Mucosa of gallbladder (tissue), 1 donor: ENCODE measurements around the gene CROCC2. TPM values are rescaled to one million over a fixed set of nuclear protein-coding genes. Genes with fewer than 3 reads are reported as not detected.

ENCODE experiments used
- DNase-seq: peaks from one replicate; pipeline ENCODE4 v3.0.0-alpha.2; 2020; ENCODE audit warnings: low spot score
- total RNA-seq: library from RNA; stranded (reverse); gene quantifications from one replicate; pipeline ENCODE4 v1.2.1, GENCODE V29; 2021
- donor health status: DM: no; HTN: no; CAD: no.

CROCC2 gene
- 0.09 TPM for total RNA-seq

DNA sequence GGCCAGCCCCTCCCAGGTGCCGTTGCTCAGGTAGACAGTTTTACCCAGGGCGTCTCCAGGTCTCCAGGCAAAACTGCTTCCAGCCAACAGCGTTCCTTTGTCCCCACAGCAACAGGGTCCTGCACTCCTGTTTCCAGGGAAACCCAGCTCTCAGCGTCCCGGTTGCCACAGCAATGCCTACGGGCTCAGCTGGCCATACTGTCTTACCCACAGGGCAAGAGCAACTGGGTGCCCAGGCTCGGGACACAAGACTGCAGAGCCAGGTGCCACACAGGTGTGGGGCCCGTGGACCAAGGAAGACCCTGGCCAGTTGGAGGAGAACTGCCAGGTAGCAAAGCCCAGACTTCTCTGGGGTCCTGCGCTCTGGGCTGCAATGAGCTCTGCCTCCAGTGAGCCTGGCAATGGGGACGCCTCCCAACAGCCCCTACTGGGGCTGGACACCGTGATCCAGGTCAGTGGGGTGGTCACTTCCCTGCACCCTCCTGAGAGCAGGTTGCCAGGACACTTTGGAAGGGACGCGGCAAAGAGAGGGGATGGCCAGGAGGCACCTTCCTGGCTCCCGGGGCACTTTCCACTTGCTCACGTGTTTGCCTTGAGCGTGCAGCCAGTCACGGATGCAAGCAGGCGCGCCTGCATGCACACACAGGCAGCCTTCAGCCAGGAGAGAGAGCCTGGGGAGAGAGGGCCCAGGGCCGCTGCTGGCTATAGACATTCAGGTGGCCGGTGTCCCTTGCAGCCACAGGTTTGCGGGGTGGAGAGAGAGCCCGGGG, at the start of gene CROCC2:
CROCC2 (plus strand) TSS at position 196 of the 770 bp plus-strand sequence; CDS start at position 374, 178 bp downstream.
- DNase-seq = no peak

DNA sequence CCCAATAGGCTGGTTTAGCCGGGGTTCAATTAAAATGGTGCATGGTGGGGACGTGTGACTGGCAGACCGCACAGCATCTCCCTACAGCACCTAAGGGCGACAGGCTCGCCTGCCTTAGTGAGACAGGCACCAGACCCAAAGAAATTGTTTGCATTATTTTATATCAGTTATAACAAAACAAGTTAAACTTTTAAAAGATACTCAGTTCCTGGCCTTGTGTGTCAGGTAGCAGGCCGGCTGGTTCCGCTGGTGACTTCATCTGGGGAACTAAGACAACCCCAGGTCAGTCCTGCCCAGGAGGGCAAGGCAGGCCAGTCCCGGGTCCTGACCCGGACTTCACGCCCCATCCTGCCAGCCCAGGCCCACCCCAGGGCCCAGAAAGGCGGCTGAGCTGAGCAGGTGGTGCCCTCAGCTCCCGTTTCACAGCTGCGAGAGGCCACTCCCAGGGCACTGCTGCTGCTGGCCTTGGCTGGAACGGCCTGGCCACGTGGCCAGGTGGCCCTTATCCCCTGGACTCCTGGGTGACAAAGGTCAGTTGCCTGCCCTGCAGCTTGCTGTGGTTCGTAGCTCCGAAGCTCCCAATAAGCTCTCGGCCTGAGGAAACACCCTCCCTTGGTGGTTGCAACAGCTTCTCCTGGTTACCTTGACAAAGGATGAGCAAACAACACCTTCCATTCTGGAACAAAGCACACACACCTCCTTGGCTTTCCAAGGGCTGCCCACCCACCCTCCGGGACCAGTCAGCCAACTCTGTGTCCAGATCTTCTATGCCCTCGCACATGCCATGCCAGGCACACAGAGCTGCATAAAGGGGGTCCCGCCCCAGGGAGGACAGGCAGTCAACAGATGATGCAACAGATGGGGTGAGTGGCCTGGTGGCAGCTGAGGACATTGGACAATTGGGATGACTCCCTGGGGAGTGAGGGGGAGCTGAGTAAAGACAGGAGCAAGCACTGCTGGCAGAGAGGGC, 48.8 kb upstream of the CROCC2 start:
- no peak for DNase-seq

DNA sequence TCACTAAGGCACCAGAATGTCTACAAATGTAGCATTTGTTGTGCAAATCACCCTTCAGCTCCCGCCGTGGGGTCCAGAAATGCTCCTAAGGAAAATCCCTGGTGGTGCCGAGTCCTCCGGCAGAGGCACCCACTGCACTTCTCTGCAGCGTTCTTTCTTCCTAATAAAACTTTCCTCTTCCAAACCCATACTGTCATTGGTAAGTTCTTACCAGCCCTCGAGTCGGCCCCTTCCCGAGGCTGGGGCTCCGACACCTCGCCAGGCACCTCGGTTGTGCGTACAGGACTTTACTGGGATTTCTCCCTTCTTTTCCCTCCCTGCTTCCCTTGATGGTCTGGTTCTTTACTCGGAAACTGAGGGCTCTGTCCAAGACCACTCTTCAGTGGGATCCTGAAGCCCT, 47.8 kb upstream of the CROCC2 start:
- DNase-seq = no peak

DNA sequence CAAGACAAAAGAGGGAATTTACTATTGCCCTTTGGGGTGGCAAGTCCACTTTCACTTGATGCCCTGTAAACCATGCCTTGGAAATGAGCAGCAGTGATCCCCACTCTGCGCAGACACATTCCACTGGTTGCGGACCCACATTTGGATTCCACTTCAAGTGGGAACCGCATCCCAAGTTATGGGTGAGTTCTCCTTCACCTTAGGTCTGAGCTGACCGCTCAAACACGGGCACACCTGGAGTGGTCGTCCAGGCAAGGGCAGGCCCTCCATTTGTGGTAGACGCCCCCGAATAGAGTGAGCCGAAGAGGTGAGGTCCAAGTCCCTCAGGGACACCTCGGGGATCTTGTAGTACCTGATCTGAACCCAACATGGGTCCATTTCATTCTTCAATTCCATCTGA, 47.3 kb upstream of the CROCC2 start:
- DNase-seq = no peak

DNA sequence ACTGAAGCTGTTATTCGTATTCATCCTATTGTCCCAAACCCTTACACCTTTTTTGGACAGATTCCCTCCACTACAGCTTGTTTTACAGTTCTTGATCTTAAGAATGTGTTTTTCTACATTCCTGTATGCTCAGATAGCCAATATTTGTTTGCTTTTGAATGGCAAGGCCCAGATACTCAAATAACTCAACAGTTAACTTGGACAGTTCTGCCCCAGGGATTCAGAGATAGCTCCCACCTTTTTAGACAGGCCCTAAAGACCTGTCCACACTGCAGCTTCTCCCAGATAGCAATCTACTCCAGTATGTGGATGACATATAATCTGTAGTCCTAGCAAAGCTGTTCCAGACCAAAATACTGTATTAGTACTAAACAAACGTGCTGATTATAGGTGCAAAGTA, 44.6 kb upstream of the CROCC2 start:
- DNase-seq = no peak

DNA sequence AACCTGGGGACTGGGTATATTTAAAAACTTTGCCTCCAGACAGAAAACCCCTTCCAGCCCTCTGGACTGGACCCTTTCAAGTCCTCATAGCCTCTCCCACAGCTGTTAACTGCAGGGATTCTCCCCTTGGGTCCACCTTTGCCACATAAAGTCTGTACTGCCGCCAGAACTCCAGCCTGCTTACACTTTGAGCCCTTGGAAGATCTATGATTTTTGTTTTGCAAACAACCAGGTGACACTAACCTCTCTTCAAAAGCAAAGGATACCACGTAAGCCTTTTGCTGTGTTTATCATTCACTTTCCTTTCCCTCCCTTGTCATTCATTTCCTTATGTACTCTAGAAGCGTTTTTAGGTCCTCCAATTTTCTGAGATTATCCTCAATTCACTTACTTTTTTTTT, 41.7 kb upstream of the CROCC2 start:
- DNase-seq = no peak

DNA sequence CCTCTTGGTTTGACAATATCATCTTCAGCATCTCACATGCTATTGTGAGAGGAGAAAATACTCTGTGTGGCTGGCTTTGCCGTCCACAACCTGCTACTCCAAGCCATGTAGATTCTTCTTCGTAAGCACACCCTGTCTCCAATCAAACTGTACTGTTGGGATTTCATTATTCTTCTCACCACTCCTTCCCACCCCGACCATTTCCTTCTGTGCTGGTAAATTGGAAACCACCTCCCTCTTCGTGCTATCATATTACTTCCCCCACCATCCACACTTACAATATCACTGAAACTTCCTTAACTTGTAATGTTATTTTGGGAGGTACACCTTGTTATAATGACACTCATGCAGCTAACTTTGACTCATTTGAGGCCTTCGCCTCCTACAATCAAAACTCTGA, 40.7 kb upstream of the CROCC2 start:
- DNase-seq = no peak

DNA sequence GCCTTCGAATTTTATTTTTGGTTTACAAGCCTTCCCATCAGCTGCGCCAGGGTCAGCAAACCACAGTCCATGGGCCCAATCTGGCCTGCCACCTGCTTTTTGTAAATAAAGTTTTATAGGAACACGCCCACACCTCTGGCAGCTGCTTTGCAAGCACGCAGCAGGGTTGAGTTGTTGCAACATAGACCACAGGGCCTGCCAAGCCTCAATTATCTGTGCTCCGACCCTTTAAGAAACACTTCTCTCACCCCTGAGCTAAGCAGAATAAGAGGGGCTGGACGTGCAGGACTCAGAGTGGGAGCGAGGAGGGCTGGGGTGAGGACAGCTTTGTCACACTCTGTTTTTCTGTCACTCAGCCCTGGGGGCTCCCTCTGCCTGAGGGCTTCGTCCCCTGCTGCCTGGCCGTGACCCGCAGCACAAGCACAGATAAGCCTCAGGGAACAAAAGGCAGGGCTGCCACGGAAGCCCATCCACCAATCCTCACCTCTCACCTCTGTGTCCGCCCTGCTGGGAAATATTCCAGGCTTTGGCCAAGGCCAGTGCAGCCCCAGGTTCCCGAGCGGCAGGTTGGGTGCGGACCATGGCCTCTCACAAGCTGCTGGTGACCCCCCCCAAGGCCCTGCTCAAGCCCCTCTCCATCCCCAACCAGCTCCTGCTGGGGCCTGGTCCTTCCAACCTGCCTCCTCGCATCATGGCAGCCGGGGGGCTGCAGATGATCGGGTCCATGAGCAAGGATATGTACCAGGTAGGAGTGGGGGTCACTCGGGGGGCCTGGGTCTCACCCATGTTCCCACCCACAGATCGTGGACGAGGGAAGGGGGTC, 37.6 kb upstream of the CROCC2 start, which contains the start of gene AGXT:
AGXT (plus strand) TSS at position 539 of the 823 bp plus-strand sequence; CDS start at position 581, 42 bp downstream.
- DNase-seq = no peak

DNA sequence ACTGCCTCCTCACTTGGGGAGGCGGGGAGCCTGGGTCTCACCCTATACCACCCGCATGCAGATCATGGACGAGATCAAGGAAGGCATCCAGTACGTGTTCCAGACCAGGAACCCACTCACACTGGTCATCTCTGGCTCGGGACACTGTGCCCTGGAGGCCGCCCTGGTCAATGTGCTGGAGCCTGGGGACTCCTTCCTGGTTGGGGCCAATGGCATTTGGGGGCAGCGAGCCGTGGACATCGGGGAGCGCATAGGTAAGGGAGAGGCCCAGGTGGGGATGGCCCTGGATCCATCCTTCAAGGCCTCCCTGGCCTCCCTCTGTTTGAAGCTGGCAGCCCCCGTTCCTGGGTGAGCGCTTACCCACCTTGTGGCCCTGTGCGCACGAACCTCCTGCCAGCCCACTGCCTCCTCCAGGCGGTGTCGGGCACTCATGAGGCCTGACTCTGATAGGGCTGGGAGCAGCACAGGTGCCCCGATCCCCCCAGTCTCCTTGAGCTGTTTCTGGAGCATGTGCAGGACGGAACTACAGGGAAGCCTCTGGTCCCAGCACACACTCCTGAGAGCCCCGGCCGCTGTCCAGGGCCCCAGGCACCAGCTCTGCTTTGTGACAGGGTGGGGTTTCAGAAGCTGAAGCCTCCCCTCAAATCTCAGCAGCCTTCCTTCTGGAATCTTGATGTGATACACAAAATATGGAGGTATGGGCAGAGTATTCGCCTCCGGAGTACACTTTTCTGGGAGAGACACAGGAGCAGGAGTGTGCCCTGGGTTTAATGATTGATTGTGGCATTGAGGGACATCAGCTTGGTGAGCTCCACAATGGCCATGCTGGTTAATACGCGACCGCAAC, 36.8 kb upstream of the CROCC2 start:
- no peak for DNase-seq

DNA sequence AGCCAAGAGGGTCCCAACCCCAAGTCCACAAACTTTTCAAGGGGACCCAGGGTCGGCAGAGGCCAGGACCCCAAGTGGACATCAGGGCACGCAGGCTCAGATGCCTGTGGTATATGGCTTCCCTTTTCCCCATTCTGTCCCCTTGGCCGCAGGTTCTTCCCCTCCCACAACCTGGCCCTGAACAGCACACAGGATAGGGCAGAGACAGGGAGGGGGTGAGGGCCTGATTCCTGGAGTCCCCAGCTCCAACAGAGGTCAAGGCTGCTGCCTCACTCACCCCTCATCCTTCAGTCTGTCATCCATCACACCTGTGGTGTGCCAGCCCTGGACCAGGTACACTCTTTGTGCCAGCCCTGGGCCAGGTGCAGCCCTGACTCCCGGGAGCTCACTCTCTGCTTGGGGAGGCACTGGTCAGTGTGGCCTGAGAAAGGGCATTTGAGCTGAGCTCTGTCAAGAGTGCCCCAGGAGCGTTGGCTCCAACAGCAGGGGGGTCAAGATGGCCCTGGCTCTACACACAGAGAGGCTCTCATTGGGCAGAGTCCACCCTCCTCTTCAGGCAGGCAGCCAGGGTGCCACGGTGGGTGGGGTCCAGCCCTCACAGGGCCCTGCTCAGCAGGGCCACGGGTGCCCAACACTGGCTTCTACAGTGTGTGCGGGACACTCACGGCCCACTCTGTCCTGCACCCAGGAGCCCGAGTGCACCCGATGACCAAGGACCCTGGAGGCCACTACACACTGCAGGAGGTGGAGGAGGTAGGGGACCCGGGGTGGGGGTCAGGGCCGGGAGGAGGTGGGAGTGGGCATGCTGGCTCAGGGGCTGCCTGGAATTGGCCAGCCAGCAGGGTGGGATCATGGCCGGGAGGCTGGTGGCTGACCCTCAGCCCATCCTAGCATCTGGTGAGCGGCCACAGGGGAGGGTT, 35.9 kb upstream of the CROCC2 start:
- no peak for DNase-seq

DNA sequence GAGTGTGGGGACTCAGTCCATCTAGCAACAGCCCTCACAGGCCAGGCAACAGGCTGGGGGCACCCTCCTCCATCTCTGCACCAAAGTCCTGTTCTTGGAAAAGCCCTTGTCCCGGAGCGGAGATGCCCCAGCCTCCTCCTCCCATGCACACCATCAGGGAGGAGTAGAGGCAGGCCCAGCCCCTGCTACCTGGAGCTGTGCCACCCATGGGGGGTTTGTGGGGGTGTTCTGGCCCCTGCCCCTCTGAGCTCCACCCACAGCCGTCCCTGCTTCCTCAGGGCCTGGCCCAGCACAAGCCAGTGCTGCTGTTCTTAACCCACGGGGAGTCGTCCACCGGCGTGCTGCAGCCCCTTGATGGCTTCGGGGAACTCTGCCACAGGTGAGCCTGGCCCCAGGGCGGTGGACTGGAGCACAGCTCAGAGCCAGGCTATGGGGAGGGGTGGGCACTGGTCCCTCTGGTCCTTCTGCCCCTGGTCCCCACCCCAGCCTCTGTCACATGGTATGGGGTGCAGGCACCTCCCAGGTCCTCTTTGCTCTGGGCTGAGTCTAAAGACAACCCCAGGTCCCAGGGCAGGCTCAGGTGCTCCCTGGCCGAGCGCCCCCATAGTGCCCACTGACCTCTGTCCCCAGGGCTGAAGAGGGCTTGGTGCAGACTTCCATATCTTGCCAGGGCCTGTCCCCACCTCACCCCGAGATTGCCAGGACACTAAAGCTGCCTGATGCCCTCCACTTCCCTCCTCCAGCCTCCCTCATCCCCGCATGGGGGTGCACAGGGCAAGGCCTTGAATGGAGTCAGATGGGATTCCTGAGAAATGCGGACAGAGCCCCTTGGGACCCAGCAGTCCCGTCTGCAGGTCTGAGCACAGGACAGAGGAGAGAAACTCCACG, 34.8 kb upstream of the CROCC2 start:
- DNase-seq = no peak

DNA sequence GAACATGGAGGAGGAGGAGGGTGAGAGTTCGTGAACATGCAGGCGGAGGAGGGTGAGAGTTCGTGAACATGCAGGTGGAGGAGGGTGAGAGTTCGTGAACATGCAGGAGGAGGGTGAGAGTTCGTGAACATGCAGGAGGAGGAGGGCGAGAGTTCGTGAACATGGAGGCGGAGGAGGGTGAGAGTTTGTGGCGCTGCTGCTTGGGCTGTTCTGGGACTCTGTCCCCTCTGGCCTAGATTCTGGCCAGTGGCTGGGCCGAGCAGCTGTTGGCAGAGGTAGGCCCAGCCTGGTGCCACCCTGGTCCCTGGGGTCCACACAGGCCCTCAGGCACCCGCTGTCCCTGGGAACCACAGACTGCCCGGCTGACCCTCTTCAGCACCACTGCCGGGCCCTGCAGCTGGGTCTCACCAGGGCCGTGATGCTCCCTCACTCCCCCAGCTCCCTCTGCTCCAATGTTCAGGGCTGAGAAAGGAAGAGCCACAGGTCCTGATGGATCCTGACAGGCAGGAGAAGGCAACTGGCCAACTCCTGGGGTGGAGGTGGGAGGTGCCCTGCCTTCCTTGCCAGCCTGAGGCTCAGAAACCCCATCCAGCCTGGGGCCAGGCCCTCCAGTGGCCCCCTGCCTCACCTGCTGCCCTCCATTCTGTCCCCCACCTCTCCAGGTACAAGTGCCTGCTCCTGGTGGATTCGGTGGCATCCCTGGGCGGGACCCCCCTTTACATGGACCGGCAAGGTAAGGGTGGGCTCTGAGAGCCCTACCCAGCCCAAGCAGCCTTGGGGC, 33.6 kb upstream of the CROCC2 start:
- no peak for DNase-seq

DNA sequence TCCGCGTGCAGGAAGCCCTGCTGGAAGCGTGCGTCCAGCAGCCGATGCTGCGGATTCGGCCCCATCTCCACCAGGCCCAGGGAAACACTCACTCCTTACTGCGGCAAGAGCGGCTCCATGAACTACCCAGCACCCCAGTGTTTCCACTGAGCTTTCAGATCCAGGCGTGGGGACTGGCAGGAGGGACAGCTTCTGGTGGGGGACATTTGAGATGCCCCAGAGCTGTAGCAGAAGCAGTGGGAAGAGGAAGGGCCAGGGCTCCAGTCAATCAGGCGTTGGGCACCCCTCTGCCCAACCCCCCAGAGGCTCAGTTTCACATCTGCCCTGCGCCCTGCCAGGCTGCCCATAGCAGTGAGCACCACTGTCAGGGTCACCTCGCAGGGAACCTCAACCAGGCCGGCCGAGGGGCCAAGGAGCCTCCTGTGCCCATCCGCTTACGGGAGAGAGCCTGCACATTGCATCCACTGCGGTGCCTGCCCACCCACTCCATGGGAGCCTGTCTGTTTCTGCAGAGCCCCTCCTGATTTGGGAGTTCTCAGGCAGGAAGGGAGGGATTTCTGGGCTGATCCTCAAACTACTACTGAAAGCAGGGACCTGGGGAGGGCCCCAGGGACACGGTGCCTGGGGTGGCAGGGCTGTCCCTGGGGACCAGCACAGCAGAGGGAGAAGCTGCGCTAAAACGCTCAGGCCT, 32.9 kb upstream of the CROCC2 start:
- DNase-seq = no peak

DNA sequence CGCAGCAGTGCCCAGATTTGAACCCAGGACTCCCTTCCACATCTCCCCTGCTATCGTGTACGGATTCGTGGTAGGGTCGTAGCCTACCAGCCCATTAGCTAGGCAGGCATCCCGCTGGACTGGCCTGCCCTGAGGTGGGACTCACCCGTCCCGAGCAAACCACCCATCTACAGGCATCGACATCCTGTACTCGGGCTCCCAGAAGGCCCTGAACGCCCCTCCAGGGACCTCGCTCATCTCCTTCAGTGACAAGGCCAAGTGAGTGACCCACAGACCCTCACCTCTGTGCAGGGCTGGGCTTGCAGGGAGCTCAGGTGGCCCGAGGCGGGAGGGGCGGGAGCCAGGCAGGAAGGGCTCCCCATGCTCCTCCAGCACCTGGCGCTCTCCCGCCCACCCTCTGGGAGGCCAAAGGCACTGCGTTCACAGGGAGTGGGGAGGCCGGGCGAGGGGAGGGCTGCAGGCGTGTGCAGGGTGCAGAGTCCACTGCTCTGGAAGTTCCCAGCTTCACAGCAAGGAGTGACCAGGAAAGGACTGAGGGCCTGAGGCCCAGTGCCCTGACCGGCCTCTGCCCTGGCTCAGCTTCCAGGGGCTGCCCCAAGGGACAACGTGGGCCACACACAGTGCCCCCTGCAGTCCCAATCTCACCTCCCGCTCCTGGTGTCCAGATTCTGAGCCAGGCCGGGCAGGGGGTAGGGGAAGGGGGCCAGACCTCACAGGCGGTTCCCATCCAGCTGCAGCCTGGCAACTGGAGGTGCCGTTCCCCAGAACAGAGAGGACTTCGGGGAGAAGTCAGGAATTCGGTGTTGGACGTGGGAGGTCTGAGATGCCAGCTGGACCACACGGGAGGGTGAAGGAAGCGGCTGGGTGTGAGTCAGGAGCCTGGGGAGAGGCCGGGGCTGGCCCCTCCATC, 32.1 kb upstream of the CROCC2 start:
- DNase-seq = peak; percentile 60

DNA sequence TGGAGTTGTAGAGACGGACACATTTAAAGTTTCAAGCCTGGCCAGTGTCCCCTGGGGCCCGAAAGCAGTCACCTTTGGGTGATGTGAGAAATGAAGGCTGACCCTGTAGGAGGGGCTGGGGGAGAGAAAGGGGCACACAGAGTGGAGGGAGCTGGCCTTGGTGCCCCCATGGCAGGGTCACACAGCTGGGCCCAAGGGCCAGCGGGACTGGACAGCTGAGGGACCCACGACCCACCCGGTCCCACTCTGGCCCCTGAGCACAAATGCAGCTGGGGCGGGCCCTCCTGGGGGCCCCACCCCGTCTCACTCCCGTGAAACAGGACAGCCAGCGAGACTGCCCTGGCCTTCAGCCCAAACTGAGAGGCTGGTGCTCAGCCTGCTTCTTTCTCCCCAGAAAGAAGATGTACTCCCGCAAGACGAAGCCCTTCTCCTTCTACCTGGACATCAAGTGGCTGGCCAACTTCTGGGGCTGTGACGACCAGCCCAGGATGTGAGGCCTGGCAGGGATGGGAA, 31.4 kb upstream of the CROCC2 start:
- no peak for DNase-seq
